ENCODE measurements around the gene ZNFX1.

Gene ZNFX1

DNA sequence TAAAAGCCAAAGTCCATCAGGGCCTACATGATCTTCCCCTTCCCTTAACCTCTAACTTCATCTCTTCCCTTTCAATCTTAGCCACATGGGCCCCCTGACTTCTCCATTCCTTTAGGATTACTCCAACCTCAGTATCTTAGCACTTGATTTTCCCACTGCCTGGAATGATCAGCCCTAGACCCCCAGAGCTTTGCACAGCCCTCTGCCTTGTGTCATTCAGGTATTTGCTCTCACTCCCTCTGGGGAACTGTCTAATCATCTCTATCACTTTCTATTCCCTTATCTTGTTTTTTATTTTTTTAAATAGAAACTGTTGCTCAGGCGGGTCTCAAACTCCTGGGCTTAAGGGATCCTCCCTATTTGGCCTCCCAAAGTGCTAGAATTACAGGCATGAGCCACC, 13.3 kb upstream of the ZNFX1 start:
- no peak for DNase-seq

DNA sequence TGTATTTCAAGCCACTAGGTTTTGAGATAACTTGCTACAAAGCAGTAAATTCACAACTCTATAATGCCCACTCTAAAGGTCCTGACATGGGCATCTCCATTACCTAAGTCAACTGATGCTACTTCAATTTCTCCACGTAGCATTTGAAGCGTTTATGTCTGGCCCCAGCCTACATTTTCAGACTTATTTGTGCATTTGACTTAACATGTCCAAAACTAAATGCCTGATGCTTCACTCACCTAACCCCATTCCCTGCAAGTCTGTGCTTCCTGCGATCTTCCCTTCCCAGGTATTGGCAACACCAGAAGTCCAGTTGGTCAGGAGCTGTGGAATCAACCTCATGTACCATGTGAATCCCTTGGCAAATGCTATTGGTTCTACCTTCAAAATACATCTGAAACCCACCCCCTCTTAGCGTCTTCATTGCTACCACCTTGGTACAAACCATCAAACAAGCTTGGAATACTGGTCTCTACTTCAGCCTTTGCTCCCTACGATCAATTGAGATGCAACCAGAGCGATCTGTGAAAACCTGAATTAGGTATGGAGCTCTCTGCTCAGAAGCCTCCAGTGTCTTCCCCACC, 12.8 kb upstream of the ZNFX1 start:
- DNase-seq: no peak

DNA sequence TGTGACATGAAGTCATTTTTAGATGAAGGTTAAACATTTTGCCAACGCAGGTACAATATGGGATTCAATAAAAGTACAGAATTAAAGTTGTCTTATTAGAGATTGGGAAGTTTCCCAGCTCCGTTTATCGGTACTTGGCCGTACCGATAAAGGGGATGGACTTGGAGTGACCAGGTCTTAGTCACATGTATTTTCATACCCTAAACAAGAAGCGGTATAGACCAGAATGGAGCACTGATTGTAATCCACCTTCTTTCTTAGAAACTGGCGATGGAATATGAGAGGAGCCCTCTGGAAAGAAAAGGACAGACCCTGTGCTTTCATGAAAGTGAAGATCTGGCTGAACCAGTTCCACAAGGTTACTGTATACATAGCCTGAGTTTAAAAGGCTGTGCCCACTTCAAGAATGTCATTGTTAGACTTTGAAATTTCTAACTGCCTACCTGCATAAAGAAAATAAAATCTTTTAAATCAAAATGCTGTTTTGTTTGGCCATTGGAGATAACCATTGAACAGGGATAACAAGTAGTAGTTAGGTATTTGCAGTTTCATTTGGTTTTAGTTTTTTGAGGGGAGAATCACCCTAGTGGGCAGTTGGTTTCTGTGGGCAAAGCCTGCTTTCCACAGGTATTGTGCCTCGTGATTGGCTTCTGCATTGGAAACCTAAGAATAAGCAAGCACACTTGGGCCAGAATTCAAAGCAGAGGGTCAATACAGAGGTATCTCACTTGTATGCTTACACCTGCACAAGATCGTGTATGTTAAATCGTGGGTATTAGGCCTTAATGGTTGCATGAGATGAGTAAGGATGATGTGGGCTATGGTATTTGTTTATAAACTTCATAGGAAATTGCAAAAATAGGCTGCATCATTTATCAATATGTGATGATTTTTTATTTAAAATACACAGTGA, 11.2 kb upstream of the ZNFX1 start:
- no peak for DNase-seq

DNA sequence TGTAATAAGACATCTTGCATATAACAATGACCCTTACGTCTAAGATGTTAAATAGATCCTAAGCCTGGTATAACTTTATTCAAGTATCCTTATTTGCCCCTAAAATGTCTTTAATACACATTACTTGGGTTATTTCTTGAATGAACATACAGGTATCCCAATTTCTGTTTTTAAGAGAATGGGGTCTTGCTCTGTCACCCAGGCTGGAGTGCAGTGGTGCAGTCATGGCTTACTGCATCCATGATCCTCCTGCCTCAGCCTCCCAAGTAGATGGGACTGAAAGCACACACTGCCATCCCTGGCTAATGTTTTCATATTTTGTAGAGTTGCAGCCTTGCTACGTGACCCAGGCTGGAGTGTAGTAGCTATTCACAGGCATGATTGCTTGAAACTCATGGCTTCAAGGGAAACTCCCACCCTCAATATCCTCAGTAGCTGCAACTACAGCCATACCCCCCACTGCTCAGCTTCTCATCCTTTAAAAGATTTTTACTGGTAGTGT, 10.4 kb upstream of the ZNFX1 start:
- no peak for DNase-seq

DNA sequence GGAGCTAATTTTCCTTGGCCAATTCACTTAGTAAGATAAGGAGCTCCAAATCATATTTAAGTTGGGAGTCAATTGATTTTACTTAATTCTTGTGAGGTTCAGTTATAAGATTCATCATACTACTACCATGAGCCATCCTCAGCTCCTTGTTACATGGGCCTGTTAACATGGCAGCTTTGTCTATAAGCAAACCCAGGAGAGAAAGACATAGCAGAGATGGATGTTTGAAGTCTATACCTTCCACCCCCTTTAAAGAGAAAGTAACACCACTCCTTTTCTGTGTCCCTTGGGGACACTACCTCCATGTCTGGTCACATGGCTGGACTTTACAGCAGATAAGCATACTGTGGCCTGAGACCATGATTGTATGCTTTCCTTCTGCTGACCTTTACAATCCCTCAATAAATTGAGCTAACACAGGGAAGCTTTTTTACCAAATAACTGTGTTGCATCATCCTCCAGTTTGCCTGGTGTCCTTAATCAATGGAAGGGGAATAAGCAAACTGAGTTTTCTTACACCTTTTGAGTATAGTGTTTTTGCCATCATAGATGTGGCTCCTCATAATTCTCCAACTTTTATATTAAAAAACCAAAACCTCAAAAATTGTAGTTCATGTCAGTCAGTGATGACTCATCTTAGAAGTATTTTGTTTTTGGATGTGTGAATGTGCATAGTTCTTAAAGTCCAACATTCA, 9.8 kb upstream of the ZNFX1 start:
- no peak for DNase-seq

DNA sequence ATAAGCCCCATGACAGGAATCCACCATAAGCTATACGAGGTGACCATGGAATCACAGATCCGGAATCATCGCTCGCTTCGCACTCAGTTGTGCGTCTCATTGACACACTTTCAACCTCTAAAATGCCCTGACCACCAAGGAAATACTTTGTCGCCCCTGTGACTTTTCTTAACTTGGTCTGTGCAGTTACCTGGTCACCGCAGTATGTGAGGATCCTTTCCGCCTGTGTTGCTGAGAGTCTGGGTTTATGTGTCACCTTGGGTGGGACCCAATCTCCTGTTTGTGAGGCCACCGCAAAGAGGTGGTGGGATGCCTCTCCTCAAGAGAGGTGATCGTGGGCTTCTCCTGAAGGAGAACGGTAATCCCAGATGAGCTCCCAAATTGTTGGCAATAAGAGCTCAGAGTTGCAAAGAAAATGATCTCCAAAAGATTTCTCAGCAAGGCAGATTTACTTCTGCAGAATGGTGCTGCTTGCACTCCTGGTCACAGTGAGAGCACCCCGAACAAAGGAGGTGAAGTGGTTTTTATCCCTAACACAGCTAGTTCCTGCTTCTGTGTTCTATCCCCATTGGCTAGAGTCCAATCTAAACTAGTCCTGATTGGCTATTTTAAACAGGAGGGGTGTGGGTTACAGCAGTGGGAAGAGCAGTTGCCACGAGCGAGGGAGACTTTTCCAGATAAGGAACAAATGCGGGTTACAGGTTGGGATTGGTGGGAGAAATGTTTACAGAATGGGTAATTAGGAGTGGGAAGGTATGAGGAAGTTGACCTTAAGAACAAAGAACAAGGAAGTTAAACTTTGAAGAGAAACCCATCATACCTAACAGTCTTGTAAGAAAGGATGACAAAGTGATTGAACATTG, 9.1 kb upstream of the ZNFX1 start:
- peak; percentile 14 for DNase-seq

DNA sequence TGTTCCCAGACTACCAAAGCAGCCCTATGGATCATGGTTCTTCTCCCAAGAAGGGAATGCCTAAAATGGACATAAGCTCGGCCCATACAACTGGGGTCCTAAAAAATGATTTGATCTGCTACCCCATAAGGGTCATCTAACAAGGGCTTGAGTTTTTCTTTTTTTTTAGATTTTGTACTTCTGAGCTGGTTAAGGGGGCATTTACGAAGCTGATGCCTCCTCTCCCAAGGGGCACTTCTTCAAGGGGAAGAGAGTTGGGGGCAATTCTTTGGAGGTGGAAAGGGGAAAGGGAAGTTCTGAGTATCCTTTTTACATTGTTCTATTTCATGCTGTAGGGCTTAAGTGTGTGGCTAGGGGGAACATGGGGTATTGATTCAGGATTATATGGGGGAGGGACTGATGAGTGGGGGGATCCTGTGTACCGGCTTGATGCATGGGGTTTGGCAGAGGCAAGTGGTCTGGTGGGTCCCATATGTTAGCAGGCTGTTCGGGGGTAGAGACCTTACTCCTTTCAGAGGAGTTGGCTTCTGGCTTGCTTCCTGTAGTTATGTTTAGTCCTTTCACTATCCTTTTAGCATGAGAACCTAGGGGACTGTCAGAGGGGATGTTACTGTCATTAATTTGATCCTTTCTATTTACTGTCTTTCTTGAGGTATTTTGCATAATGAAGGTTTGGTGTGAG, 8.1 kb upstream of the ZNFX1 start:
- DNase-seq: no peak

DNA sequence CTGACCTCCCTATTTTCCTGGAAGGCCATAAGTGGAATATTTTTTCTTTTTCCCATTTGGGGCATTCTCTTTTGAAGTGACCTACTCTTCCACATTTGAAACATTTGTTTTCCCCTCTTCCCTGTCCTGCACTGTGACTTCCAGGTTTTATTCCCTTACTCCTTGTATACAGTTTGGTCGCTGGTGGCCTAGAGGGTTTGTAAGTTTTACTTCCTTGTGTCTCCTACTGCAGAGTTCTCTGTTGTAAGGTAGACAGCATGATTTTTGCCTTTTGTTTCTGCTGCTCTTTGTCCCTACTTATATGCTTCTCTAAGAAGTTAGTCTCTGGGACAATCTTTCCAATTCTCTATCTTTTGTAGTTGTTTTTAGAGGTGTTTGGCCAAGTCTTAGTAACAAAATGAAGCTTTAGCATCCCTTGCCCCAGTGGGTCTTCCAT, 7.4 kb upstream of the ZNFX1 start:
- DNase-seq: no peak

DNA sequence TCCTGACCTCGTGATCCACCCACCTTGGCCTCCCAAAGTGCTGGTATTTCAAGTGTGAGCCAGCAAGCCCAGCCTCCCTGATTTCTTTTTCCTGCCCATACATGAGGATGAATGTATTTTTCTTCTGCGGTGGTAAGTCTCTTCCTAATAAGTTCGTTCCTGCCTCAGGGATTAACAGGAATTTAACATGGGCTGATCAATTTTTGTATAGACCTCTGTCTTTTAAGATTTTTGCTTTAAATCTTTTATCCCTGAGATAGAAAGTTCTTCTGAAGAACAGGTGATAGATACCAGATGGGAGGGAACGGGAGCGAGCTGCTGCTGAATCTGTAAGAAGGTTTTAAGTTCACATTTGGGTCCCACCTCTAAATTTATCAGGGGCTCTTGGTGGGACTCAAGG, 7.0 kb upstream of the ZNFX1 start:
- no peak for DNase-seq

DNA sequence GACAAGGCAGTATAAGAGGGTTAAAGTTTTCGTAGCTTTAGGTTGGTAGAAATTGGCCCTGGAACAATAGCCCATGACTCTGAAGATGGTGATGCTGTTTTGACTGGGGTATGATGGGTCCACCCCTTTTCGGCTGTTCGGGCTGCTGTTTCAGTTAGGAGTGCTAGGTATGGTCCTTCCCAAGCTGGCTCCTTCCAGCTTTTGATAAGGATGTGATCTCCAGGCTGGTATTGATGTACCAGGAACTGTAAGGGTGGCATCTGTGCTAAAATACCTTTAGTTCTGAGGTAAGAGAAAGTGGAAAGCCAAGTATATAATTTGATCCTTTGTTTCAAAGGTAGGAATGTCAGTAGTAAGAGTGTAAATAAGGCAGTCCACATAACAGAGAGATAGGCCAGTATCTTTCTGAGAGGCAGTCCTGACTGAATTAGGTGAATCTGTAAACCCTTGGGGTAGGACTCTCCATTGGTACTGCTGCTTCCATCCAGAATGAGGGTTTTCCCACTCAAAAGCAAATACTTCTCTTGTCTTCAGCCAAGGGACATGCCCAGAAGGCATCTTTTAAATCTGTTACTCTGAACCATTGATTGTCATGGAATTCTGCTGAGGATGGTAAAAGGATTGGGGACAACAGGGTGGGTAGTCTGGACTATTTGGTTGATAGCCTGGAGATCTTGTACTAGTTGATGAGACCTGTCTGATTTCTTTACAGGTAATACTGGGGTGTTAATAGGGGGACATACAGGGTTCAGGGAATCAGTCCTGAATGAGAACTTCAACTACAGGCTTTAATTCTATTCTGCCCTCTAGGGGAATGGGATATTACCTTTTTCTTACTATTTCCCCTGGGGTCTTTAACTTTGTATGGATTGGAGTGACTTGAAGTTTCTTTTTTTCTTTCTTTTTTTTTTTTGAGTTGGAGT, 6.1 kb upstream of the ZNFX1 start:
- no peak for DNase-seq

DNA sequence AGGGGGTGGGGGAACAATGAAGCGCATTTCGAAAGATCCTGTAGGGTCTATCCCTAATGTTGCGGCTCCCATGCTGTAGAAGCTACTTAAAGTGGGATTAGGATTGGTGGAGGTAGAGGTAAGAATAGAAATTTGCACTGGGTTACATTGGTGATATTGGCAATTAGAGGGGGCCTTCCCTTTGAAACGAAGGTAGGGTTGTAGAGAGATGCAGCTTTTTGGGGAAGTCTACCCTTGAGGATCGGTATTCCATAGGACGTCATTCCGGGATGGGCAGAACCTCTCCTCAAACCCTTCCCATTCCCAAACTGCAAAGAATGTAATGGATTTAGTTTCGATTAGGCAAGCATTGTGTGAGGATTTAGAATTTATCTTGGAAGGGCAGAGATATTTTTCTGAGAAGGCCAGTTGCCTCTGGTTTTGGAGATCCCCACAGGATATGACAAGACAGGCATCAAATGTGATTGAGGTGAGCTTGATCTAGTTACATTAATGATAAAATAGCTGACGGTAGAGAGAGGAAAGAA, 5.4 kb upstream of the ZNFX1 start:
- DNase-seq: no peak

DNA sequence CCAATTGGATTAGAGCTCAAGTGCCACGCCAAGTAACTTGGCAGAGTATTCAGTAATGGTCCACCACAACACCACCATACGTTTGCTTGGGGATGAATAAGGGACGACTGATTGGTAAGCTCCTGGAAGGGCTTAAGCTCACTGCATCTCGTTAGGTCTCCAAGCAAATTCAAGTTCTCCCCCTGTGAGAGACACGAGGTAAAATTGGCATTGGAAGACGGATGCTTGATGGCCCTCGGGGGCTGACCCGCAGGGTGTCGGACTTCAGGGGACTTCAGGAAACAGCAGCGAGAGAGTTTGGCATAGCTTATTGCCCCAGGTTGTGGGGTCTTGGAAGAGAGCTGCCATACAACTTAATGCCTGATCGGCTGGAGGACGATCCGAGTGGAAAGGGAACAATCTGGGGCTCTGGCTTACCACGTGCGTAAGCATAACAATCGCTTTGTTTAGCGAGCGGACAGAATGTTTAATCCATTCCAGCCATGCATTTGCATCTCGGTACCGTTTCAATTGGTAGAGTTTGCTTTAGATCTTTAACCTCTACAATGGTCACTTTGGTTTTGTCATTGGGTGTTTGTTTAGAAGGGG, 4.8 kb upstream of the ZNFX1 start:
- DNase-seq: no peak

DNA sequence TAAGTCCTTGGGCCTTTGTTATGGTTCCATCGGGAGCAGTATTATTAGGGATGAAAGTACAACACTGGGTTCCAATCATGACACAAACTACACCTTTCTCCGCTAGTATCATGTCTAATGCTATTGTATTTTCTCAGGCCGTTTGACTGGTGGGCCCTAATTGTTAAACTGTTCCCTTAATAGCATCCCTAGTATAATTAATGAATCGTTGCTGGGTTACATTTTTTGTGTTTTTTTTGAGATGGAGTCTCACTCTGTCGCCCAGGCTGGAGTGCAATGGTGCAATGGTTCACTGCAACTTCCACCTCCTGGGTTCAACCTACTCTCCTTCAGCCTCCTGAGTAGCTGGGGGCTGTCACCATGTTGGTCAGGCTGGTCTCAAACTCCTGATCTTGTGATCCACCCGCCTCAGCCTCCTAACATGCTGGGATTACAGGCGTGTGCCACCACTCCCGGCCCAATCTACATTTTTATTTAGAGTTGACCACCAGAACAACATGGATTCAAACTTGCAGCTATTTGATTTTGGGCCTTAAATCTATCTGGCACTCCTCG, 4.1 kb upstream of the ZNFX1 start:
- no peak for DNase-seq

DNA sequence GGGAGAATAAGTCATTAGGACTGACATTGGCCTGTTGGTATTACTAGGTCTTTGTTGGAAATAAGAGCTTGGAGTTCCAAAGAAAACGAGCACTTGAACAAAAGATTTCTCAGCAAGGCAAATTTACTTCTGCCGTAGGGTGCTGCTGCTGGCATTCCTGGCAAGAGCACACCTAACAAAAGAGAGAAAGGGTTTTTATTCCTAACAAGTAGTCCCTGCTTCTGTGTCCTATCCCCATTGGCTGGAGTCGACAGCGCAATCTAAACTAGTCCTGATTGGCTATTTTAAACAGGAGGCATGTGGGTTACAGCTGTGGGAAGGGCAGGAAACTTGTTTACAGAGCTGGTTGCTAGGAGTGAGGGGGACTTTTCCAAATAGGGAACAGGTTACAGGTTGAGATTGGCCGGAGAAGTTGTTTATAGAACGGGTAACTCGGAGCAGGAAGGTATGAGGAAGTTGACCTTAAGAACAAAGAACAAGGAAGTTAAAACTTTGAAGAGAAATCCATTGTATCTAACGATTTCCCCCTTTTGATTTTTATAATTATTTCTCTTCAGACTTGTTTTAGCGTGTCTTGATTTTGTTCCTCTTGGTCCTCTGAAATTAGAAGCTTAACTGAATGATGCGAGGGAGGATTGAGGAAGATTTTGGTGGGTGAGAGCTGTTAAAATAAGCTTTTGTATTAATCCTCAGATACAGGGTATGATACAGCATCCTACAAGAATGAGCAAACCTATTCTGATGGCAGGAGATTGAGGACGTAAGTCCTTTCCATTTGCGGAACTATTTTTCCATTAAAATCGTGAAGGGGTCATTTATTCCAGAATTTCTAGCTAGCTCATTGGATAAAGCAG, 3.4 kb upstream of the ZNFX1 start:
- DNase-seq: no peak

DNA sequence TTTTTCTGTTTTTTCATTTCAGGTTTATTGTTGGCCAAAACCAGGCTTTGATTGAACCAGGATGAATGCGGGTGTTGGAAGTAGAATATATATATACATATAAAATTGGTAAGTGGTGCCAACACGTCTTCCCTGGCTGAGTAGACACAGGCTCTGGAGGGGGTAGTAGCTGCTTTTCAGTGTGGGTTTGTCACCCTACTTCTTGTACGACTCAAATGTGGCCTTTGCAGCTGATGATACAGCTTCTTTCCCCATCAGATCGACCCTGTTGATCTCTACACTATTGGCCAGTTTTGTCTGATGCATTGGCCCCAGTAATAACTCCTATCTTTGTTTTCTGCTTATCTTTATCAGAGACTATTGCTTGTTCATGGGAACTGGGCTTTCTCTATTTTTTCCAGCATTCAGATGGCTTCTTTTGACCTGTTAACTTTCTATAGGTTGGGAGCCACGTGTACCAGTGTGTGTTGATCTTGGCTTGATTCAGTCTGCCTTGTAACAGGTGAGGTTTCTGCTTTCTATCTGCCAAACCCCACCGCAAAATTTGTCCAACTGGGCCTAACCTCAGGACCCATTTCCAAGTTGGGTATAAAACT, 2.7 kb upstream of the ZNFX1 start:
- no peak for DNase-seq

DNA sequence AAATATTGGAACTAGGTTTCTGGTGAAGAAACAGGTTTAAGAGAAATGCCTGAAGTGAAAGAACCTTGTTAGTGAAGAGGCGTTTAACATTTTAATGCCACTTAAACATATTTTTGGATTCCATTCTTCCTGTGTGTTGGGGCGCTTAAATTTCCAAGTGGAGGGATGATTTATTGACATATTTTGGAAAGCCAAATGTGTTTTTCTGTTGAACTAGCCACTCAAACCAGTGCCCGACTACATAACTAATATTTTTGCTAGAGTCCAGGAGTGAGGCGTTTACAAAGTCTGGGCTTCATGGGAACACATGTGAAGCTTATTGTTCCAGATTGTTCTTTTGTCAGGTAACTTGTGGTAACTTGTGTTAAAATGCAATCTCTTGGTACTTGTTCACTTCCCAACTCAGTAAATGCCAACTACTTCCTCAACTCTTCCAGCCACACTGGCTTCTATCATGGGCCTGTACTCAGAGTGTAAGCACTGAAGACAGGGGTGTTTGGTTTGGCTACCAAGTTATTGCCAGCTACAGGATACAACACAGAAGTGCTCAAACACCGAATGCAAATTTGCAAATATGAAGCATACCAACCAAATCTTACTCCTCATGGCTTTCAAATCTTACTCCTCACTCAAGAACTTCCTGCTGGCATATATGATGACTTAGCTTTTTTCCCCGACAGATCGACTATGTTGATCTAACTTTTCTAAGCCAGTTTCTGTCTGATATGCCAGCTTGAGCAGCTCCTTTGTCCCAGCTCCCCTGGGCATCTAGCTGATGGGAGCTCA, 2.0 kb upstream of the ZNFX1 start:
- DNase-seq: no peak

DNA sequence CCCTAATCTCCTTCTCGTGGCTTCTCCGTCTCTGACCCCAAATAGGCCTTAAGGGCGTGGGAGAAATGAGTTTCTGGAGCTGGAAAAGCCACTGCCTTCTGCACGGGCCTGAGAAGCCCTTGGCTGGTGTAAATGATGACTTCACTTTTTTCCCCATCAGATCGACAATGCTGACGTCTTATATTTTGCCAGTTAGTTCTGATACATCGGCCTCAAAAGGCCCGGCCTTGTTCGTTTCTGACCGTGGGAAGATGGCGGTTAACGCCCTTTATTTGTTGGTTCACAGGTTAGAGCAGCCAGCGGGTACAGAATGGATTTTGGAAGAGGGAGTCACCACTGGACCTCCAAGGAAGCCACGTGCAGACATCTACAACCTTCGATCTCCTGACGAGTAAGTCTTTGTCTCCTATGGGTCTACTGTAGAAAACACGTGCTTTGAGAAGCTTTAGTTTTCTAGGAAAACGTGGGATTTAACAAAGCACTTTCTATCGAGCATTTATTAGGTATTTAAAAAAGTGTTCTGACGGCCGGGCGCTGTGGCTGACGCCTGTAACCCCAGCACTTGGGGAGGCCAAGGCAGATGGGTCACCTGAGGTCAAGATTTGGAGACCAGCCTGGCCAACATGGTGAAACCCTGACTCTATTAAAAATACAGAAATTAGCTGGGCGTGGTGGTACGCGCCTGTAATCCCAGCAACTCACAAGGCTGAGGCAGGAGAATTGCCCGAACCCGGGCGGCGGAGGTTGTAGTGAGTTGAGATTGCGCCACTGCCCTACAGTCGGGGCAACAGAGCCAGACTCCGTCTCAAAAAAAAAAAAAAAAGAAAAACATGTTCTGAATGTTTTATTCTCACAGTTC, 1.2 kb upstream of the ZNFX1 start:
- no peak for DNase-seq
